HAP-1 (cell line): ENCODE measurements around the gene ACAD9.
"Not testable (repeated sequence)": the region's sequence is repeated elsewhere in the genome, so short reads cannot be mapped to it uniquely, and the experiment has no call there.

Experiments
- DNase-seq, 2 experiments: peaks; one replicate each; pipeline ENCODE4 v3.0.0-alpha.2; 2016 to 2020; ENCODE audit warnings: low spot score in 2 of 2
- H3K27me3 ChIP-seq: fragments of 250-450 bp; sonication (Bioruptor Pico); 2 replicates; pipeline ENCODE4 v1.5.1; 2020; ENCODE audit warnings: low read depth, mild to moderate bottlenecking, moderate library complexity
- H3K36me3 ChIP-seq: fragments of 250-450 bp; sonication (Bioruptor Pico); replicated peaks from 2 replicates; pipeline ENCODE4 v1.5.1; 2020; ENCODE audit warnings: mild to moderate bottlenecking
- H3K4me1 ChIP-seq: fragments of 250-450 bp; sonication (Bioruptor Pico); 2 replicates; pipeline ENCODE4 v1.5.1; 2020; ENCODE audit warnings: mild to moderate bottlenecking
- H3K4me3 ChIP-seq: fragments of 250-450 bp; sonication (Bioruptor Pico); 2 replicates; pipeline ENCODE4 v1.5.1; 2020; ENCODE audit warnings: mild to moderate bottlenecking, moderate library complexity
- H3K9me3 ChIP-seq: fragments of 250-450 bp; sonication (Bioruptor Pico); 2 replicates; pipeline ENCODE4 v1.5.1; 2020; ENCODE audit warnings: mild to moderate bottlenecking, moderate library complexity
- in situ Hi-C: fragments of 300-500 bp; cut with MboI; formaldehyde crosslinking; loops from 3 replicates; pipeline ENCODE4 v1.14.3; 2020; ENCODE audit warnings: low sequenced_read_pairs, inconsistent platforms, mixed read lengths

Gene ACAD9

GRCh38 chr3:128849911-128850455 lies 29.4 kb upstream of the ACAD9 start:
- no peak for DNase-seq
- Histone ChIP-seq H3K36me3 (no peaks in the 10 kb centered on the region), H3K27me3 (no peaks in the 10 kb centered on the region), H3K9me3 (peaks cover 11% of the 10 kb centered on the region), H3K4me3 (no peak overlapping the region), H3K4me1 (peaks cover 10% of the 10 kb centered on the region)
- in situ Hi-C loops: no loop called here

DNA sequence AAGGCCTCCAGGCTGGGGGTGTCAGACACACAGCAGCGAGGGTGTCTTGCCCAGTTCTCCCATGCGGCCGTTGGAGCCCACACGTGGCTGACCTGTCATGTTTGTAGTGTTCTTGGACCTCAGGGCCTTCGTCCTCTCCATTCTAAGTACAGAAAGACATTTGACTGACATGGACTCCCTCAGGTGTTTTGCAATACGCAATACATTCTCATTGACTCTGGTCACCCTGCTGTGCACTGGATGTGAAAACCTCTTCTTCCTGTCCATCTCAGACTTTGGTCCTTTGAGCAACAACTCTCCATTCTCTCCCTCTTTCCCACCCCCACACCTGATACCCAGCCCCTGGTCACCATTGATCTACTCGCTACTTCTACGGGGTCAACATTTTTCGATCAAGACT lies 28.9 kb upstream of the ACAD9 start:
- in situ Hi-C loops: no loop called here
- H3K4me1 ChIP-seq: peaks cover 7% of the 10 kb centered on the region
- DNase-seq: no peak

DNA sequence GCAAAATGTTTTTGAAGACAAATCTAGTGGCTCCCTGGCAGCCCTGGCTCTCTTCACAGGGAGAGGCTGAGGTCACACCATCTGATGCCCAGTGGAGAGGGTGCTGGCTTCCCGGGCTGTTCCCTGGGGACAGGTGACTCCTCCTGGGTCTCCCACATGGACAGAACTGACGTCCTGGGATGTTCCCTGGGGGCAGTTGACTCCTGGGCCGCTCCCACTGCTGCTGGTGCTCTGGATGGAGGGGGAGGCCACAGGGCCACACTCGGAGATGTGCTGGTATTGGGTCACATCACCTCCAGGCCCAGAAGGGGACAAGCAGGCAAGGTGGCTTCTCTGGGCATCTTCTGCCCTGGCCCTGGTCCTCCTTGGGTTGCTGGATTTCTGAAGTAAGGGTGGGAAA lies 27.8 kb upstream of the ACAD9 start:
- Histone ChIP-seq H3K9me3 (peaks cover 11% of the 10 kb centered on the region), H3K4me3 (no peak overlapping the region), H3K4me1 (no peaks in the 10 kb centered on the region), H3K27me3 (no peaks in the 10 kb centered on the region), H3K36me3 (no peaks in the 10 kb centered on the region)
- in situ Hi-C loops: no loop called here
- no peak for DNase-seq

More for the DNA sequence above, 28.9 kb upstream of the ACAD9 start:
- Histone ChIP-seq H3K27me3 (no peaks in the 10 kb centered on the region), H3K9me3 (peaks cover 11% of the 10 kb centered on the region), H3K4me3 (no peak overlapping the region), H3K36me3 (no peaks in the 10 kb centered on the region)

DNA sequence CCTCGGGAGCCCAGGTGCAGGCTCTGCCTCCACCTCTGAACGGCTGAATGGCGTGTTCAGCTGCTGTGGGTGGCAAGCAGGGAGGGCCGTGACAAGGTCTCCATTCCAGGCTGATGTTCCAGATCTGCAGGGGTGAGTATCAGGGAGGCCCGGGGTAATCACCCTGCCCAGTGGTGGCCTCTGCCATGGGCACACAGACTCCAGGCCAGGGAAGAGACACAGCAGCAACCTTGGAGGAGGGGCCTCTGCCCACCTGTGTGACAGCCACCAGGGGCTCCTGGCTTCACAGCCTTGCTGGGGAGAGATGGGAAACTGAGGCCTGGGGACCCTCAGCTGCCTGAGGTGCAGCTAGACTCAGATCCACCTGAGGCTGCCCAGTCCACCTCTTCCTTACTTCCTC lies 25.6 kb upstream of the ACAD9 start:
- DNase-seq: no peak
- Histone ChIP-seq H3K9me3 (peaks cover 11% of the 10 kb centered on the region), H3K36me3 (no peaks in the 10 kb centered on the region), H3K4me1 (no peaks in the 10 kb centered on the region), H3K27me3 (no peaks in the 10 kb centered on the region), H3K4me3 (no peak overlapping the region)
- in situ Hi-C loops: no loop called here

DNA sequence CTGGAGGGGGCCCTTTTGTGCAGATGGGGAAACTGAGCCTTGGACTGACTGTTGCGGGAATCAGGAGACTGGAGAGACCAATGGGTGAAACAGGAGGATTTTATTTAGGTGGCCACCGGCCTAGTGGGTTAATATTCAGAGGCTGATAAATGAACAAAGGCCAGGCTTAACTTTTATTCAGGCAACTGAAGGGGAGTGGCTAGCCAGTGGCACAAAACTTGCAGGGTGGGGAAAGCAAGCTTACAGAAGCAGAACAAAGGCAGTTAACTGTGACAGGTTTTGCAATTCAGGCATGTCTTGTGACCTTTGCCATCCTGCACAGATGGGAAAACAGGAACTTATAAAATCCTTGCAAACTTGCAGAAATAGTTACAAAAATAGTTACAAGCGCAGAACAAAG lies 24.9 kb upstream of the ACAD9 start:
- H3K4me3 ChIP-seq: no peak overlapping the region
- H3K9me3 ChIP-seq: peaks cover 16% of the 10 kb centered on the region
- in situ Hi-C loops: no loop called here
- no peaks in the 10 kb centered on the region for H3K4me1 ChIP-seq
- no peaks in the 10 kb centered on the region for H3K27me3 ChIP-seq
- no peaks in the 10 kb centered on the region for H3K36me3 ChIP-seq
- DNase-seq: no peak

GRCh38 chr3:128855569-128855968 lies 23.9 kb upstream of the ACAD9 start:
- Histone ChIP-seq H3K9me3 (peaks cover 26% of the 10 kb centered on the region), H3K27me3 (no peaks in the 10 kb centered on the region), H3K4me3 (no peak overlapping the region), H3K4me1 (no peaks in the 10 kb centered on the region), H3K36me3 (0 out of 2 replicates have a peak, but pooled peaks cover 3% of the 10 kb centered on the region)
- DNase-seq: no peak
- in situ Hi-C loops: no loop called here

DNA sequence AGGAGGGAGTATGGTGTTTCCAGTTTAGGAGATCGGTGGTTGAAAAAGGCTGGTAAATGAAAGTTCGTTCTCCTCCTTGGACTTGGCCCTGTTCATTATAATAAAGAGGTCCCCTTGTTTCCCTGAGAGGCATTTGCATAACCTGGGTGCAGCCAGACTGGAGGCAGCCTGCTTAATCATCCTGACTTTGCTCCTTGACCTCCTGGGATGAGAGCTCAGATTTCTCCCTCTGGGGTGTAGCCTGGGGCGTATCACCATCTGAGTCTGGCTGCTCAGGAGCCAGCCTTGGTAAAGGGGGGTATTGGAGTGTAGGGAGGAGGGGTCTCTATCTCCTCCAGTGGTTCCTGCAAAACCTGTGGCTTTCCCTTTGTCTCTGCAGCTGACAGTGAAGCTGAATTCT lies 21.3 kb upstream of the ACAD9 start:
- Histone ChIP-seq H3K36me3 (0 out of 2 replicates have a peak, but pooled peaks cover 6% of the 10 kb centered on the region), H3K27me3 (no peaks in the 10 kb centered on the region), H3K4me1 (peaks cover 3% of the 10 kb centered on the region), H3K4me3 (no peak overlapping the region), H3K9me3 (peaks cover 28% of the 10 kb centered on the region)
- in situ Hi-C loops: no loop called here
- no peak for DNase-seq

GRCh38 chr3:128859630-128860029 lies 19.8 kb upstream of the ACAD9 start:
- no peak for DNase-seq
- Histone ChIP-seq H3K4me1 (peaks cover 8% of the 10 kb centered on the region), H3K27me3 (no peaks in the 10 kb centered on the region), H3K4me3 (no peak overlapping the region), H3K36me3 (0 out of 2 replicates have a peak, but pooled peaks cover 6% of the 10 kb centered on the region), H3K9me3 (peaks cover 17% of the 10 kb centered on the region)
- in situ Hi-C loops: no loop called here

GRCh38 chr3:128861491-128861890 lies 17.9 kb upstream of the ACAD9 start:
- 0 out of 2 replicates have a peak, but pooled peaks cover 6% of the 10 kb centered on the region for H3K36me3 ChIP-seq
- DNase-seq: no peak
- H3K4me3 ChIP-seq: no peak overlapping the region
- no peaks in the 10 kb centered on the region for H3K27me3 ChIP-seq
- peaks cover 16% of the 10 kb centered on the region for H3K9me3 ChIP-seq
- H3K4me1 ChIP-seq: peaks cover 8% of the 10 kb centered on the region
- in situ Hi-C loops: no loop called here

DNA sequence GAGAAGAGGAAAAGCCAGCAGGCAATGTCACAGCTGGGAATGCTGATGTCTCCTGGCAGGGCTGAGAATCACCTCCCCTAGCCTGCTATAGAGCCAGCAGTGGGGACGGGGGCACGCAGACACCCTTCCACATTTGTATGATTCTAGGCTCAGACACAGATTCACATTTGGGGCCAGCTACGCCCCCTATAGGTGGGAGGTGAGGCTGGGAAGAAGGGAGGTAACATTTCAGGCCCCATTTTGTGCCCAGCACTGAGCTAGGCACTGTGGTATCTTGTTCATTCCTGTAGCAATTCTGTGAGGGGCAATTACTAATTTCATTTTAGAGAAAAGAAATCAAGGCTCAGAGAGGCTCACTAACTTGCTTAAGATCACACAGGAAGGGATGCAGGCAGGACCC lies 15.9 kb upstream of the ACAD9 start:
- peaks cover 16% of the 10 kb centered on the region for H3K9me3 ChIP-seq
- 0 out of 2 replicates have a peak, but pooled peaks cover 6% of the 10 kb centered on the region for H3K36me3 ChIP-seq
- in situ Hi-C loops: no loop called here
- H3K4me3 ChIP-seq: no peak overlapping the region
- H3K27me3 ChIP-seq: no peaks in the 10 kb centered on the region
- peaks cover 8% of the 10 kb centered on the region for H3K4me1 ChIP-seq
- DNase-seq: peak in 1 of 2 experiments; percentile 44

GRCh38 chr3:128864351-128864811 lies 15.0 kb upstream of the ACAD9 start:
- H3K4me3 ChIP-seq: no peak overlapping the region
- peaks cover 8% of the 10 kb centered on the region for H3K4me1 ChIP-seq
- H3K27me3 ChIP-seq: no peaks in the 10 kb centered on the region
- DNase-seq: no peak
- in situ Hi-C loops: no loop called here
- peaks cover 13% of the 10 kb centered on the region for H3K9me3 ChIP-seq
- 0 out of 2 replicates have a peak, but pooled peaks cover 6% of the 10 kb centered on the region for H3K36me3 ChIP-seq

- H3K27me3 ChIP-seq, H3K9me3 ChIP-seq, H3K4me3 ChIP-seq, in situ Hi-C loops, H3K36me3 ChIP-seq, H3K4me1 ChIP-seq: not testable (repeated sequence)
- peak in 1 of 2 experiments; percentile 58 for DNase-seq
Observed at GRCh38 chr3:128864849-128865804, 14.3 kb upstream of the ACAD9 start.

- Histone ChIP-seq H3K4me3 (no peak overlapping the region), H3K36me3 (no peaks in the 10 kb centered on the region), H3K9me3 (no peaks in the 10 kb centered on the region), H3K4me1 (peaks cover 8% of the 10 kb centered on the region), H3K27me3 (no peaks in the 10 kb centered on the region)
- DNase-seq: no peak
- in situ Hi-C loops: no loop called here
Observed at GRCh38 chr3:128867200-128868125, 12.0 kb upstream of the ACAD9 start.
